Central memory CD8-positive, alpha-beta T cell (primary cell): Measurements from ENCODE around the gene AIF1L.
"Not testable (repeated sequence)": the region's sequence is repeated elsewhere in the genome, so short reads cannot be mapped to it uniquely, and the experiment has no call there.

Experiments used
- ATAC-seq: fragments of 150-1000 bp; cut with Tn5 transposase; replicated peaks from 2 replicates; pipeline ENCODE4 v1.10.0; 2022; ENCODE audit warnings: mild to moderate bottlenecking, moderate FRiP score, moderate number of reproducible peaks; ENCODE audit not compliant: poor library complexity, severe bottlenecking; ENCODE audit errors: extremely low read depth
- DNase-seq, 2 donors: peaks; one replicate each; pipeline ENCODE4 v3.0.0; 2021; ENCODE audit warnings: low spot score in 2 of 2
- H3K27ac Mint-ChIP-seq: one replicate; pipeline ENCODE4 v1.8.0; 2022; ENCODE audit warnings: low read depth, mild to moderate bottlenecking, moderate library complexity, mixed read lengths
- H3K27me3 Mint-ChIP-seq: one replicate; pipeline ENCODE4 v1.8.0; 2022; ENCODE audit warnings: mixed read lengths
- H3K36me3 Mint-ChIP-seq: one replicate; pipeline ENCODE4 v1.8.0; 2022; ENCODE audit warnings: mild to moderate bottlenecking, moderate library complexity, mixed read lengths; ENCODE audit not compliant: insufficient read depth
- H3K4me1 Mint-ChIP-seq: one replicate; pipeline ENCODE4 v1.8.0; 2022; ENCODE audit warnings: mixed read lengths
- H3K4me3 Mint-ChIP-seq: one replicate; pipeline ENCODE4 v1.8.0; 2022; ENCODE audit warnings: mild to moderate bottlenecking, moderate library complexity, mixed read lengths
- H3K9me3 Mint-ChIP-seq: one replicate; pipeline ENCODE4 v1.8.0; 2022; ENCODE audit warnings: mixed read lengths

AIF1L gene

DNA sequence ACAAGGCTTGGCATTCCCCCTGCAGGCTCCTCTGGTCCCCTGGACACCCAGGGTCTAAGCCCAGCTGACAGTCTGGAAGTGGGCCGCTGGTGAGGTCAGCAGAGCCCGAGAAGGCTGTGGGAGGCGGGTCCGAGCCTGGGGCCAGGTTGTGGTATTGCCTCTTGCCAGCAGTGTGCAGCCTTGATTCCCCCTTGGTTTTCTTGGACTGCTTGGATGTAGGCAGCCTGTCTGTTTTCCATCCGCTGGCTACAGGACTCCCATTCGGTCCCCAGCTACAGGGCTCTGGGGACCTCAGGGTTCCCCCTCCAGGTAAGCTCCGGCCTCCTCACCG is 1.6 kb downstream of the AIF1L start:
- H3K4me3 Mint-ChIP-seq = no peak overlapping the region
- ATAC-seq (no peak), DNase-seq (no peak)
- peaks cover 49% of the 10 kb centered on the region for H3K27me3 Mint-ChIP-seq
- no peaks in the 10 kb centered on the region for H3K36me3 Mint-ChIP-seq
- no peak overlapping the region for H3K27ac Mint-ChIP-seq
- peaks cover 5% of the 10 kb centered on the region for H3K4me1 Mint-ChIP-seq
- H3K9me3 Mint-ChIP-seq = no peaks in the 10 kb centered on the region

- no peak for DNase-seq
Observed at GRCh38 chr9:131098391-131099101, 2.2 kb downstream of the AIF1L start.

GRCh38 chr9:131099102-131099606 is 2.8 kb downstream of the AIF1L start:
- no peak for ATAC-seq
- no peak for DNase-seq
- Mint-ChIP-seq H3K4me1 (peaks cover 5% of the 10 kb centered on the region), H3K36me3 (no peaks in the 10 kb centered on the region), H3K4me3 (no peak overlapping the region), H3K27ac (no peak overlapping the region), H3K27me3 (peaks cover 38% of the 10 kb centered on the region), H3K9me3 (no peaks in the 10 kb centered on the region)

More at GRCh38 chr9:131098391-131099101, 2.2 kb downstream of the AIF1L start:
- Mint-ChIP-seq H3K27ac (no peak overlapping the region), H3K4me1 (peaks cover 5% of the 10 kb centered on the region), H3K27me3 (peaks cover 44% of the 10 kb centered on the region), H3K4me3 (no peak overlapping the region), H3K36me3 (no peaks in the 10 kb centered on the region), H3K9me3 (no peaks in the 10 kb centered on the region)
- ATAC-seq = no peak

- not testable (repeated sequence) for DNase-seq, H3K27ac Mint-ChIP-seq, ATAC-seq, H3K4me3 Mint-ChIP-seq, H3K36me3 Mint-ChIP-seq, H3K4me1 Mint-ChIP-seq, H3K9me3 Mint-ChIP-seq
- peaks cover 31% of the 10 kb centered on the region for H3K27me3 Mint-ChIP-seq
Observed at GRCh38 chr9:131099845-131100244, 3.5 kb downstream of the AIF1L start.

DNA sequence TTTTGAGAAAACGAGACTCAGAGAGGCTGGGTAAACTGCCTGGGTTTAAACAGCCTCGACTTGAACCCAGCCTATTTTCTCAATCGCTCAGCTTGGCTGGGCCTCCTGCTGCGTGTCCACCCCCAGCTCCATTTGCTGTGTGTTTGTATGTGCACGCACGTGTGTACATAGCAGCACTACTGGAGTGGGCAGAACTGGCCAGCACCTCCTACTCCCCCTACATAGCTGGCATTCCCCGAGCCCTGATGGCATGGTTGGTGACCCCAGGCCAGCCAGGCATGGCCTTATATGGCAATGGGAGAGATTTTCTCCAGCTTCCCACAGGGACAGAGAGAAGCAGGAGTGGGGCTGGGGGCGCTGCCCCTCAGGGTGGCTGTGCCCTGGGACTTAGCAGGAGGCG is 4.1 kb downstream of the AIF1L start:
- Mint-ChIP-seq H3K27ac (no peak overlapping the region), H3K9me3 (no peaks in the 10 kb centered on the region), H3K36me3 (no peaks in the 10 kb centered on the region), H3K4me1 (peaks cover 5% of the 10 kb centered on the region), H3K4me3 (no peak overlapping the region), H3K27me3 (peaks cover 25% of the 10 kb centered on the region)
- DNase-seq = no peak
- no peak for ATAC-seq

GRCh38 chr9:131101207-131101964 is 5.1 kb downstream of the AIF1L start:
- DNase-seq (no peak), ATAC-seq (no peak)
- Mint-ChIP-seq H3K27ac (no peak overlapping the region), H3K4me1 (peaks cover 5% of the 10 kb centered on the region), H3K4me3 (no peak overlapping the region), H3K9me3 (no peaks in the 10 kb centered on the region), H3K27me3 (peaks cover 24% of the 10 kb centered on the region), H3K36me3 (no peaks in the 10 kb centered on the region)

DNA sequence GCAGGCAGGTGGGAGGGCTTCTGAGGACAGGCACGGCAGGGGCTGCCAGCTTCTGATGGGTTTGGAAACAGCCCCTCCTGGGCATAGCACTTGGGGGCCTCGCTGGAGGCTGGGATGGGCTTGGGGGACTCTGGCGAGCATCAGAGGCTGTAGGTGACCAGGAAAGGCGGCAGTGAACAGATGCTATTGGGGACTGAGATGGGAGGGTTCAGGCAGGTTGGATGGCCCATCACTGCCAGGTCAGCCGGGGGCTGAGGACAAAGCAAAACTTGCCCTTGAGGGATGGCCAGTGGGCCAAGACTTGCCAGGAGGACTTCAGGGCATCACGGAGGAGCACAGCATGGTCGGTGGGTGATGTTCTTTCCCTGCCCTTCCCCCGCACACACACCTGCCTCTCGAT is 6.7 kb downstream of the AIF1L start:
- Mint-ChIP-seq H3K36me3 (no peaks in the 10 kb centered on the region), H3K27me3 (peaks cover 28% of the 10 kb centered on the region), H3K27ac (no peak overlapping the region), H3K9me3 (no peaks in the 10 kb centered on the region), H3K4me1 (no peaks in the 10 kb centered on the region), H3K4me3 (no peak overlapping the region)
- no peak for DNase-seq
- ATAC-seq = no peak

DNA sequence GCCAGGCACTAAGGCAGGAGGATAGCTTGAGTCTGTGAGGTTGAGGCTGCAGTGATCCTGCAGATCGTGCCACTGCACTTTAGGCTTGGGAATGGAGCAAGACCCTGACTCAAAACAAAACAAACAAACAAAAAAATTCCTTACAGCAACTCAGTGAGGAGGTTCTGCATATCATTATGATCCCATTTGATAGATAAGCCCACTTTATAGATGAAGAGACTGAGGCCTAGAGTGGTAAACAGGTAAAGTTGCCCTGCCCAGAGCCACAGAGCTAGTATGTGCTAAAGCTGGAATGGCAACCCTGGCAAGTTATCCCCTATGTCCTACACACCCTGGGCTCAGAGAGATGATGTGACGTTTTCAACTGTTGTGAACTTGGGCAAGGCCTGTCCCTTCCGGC is 7.2 kb downstream of the AIF1L start:
- Mint-ChIP-seq H3K4me1 (no peaks in the 10 kb centered on the region), H3K4me3 (no peak overlapping the region), H3K27me3 (peaks cover 24% of the 10 kb centered on the region), H3K27ac (no peak overlapping the region), H3K9me3 (no peaks in the 10 kb centered on the region), H3K36me3 (no peaks in the 10 kb centered on the region)
- ATAC-seq (no peak), DNase-seq (no peak)

GRCh38 chr9:131104016-131104740 is 7.8 kb downstream of the AIF1L start:
- no peaks in the 10 kb centered on the region for H3K36me3 Mint-ChIP-seq
- DNase-seq (no peak), ATAC-seq (no peak)
- peaks cover 24% of the 10 kb centered on the region for H3K27me3 Mint-ChIP-seq
- no peaks in the 10 kb centered on the region for H3K9me3 Mint-ChIP-seq
- no peak overlapping the region for H3K27ac Mint-ChIP-seq
- no peaks in the 10 kb centered on the region for H3K4me1 Mint-ChIP-seq
- H3K4me3 Mint-ChIP-seq = no peak overlapping the region

GRCh38 chr9:131105952-131106351 is 9.6 kb downstream of the AIF1L start:
- Mint-ChIP-seq H3K4me3 (no peak overlapping the region), H3K27me3 (peaks cover 24% of the 10 kb centered on the region), H3K9me3 (no peaks in the 10 kb centered on the region), H3K36me3 (no peaks in the 10 kb centered on the region), H3K4me1 (no peaks in the 10 kb centered on the region), H3K27ac (no peak overlapping the region)
- DNase-seq = no peak
- ATAC-seq = no peak

- peaks cover 29% of the 10 kb centered on the region for H3K27me3 Mint-ChIP-seq
- no peaks in the 10 kb centered on the region for H3K9me3 Mint-ChIP-seq
- ATAC-seq (no peak), DNase-seq (no peak)
- H3K27ac Mint-ChIP-seq = no peak overlapping the region
- H3K4me3 Mint-ChIP-seq = no peak overlapping the region
- H3K36me3 Mint-ChIP-seq = no peaks in the 10 kb centered on the region
- H3K4me1 Mint-ChIP-seq = no peaks in the 10 kb centered on the region
Observed at GRCh38 chr9:131107760-131108159, 11.4 kb downstream of the AIF1L start.

DNA sequence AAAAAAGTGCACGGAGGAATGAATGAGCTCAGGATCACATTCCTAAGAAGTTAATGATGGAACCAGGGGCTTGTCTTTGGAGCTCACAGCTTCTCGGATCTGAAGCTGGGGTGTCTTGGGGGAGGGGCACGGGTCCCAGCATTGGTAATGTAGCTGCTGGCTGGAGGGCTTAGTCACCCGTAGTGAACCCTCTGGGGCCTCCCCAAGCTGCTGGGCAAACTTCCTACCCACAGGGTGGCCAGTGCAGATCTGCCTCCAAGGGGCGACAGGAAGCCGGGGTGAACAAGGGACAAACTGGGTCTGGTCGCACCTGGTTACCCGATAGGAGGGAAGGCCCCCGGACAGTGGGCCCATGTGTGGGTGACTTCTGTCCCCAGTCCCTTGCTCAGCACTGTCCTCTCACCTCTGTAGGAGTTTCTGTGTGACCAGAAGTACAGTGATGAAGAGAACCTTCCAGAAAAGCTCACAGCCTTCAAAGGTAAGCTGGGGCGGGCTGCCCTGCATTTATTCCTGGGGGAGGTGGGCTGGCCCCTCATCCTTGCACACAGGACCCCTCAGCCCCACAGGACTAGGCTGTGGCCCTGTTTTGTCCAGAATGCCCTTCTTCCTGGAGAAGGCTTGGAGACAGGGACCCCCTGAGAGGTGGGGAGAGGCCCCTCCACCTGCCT is 15.0 kb downstream of the AIF1L start:
- H3K4me3 Mint-ChIP-seq = no peak overlapping the region
- DNase-seq (no peak), ATAC-seq (no peak)
- no peaks in the 10 kb centered on the region for H3K9me3 Mint-ChIP-seq
- no peaks in the 10 kb centered on the region for H3K36me3 Mint-ChIP-seq
- H3K27me3 Mint-ChIP-seq = peaks cover 40% of the 10 kb centered on the region
- no peaks in the 10 kb centered on the region for H3K4me1 Mint-ChIP-seq
- no peak overlapping the region for H3K27ac Mint-ChIP-seq
